ENCODE data around the gene AWAT2.

Gene AWAT2

GRCh38 chrX:69993494-69993893 is 56.2 kb downstream of the AWAT2 start:
- no peak overlapping the region for H3K4me3 ChIP-seq (ENCODE audit: low read depth, low read length)
- POLR2A ChIA-PET = no interaction called here
- CTCF ChIA-PET = interaction anchor here (0.9 to 1.2 kb wide), 2 partner anchors 37 to 569 kb away, joined by 4 read pairs; no protein-coding TSS in a partner anchor

GRCh38 chrX:69991685-69992084 is 58.1 kb downstream of the AWAT2 start:
- no peak overlapping the region for H3K4me3 ChIP-seq (ENCODE audit: low read depth, low read length)
- H3K36me3 ChIP-seq (ENCODE audit: control insufficient read depth in 2 of 2, insufficient read depth in 1 of 2, low read length in 2 of 2) = no peaks in the 10 kb centered on the region
- TF ChIP-seq SP7 (tag by site-specific recombination; IDR thresholded peaks at IDR 0.05) (no peak), ZNF311 (tag by site-specific recombination; IDR thresholded peaks at IDR 0.05; ENCODE audit: borderline replicate concordance) (no peak), GLI2 (tag by site-specific recombination; IDR thresholded peaks at IDR 0.05; ENCODE audit: borderline replicate concordance, low read depth) (no peak), ZNF426 (tag by site-specific recombination; IDR thresholded peaks at IDR 0.05) (no peak), HOXC10 (CRISPR knock-in tag; IDR thresholded peaks at IDR 0.05) (no peak), KLF9 (tag by site-specific recombination; IDR thresholded peaks at IDR 0.05; ENCODE audit: low read depth) (no peak), BCL11A (tag by site-specific recombination; IDR thresholded peaks at IDR 0.05; ENCODE audit: low read depth) (no peak), ZNF169 (tag by site-specific recombination; IDR thresholded peaks at IDR 0.05) (no peak), ZNF239 (tag by site-specific recombination; IDR thresholded peaks at IDR 0.05) (no peak), PRDM6 (tag by site-specific recombination; IDR thresholded peaks at IDR 0.05) (no peak), ZBTB20 (tag by site-specific recombination; IDR thresholded peaks at IDR 0.05) (no peak), ZBTB6 (tag by site-specific recombination; IDR thresholded peaks at IDR 0.05) (no peak), MZF1 (tag by site-specific recombination; IDR thresholded peaks at IDR 0.05; ENCODE audit: borderline replicate concordance) (no peak)
- ChIA-PET CTCF (interaction anchor here (0.7 to 0.9 kb wide), 2 partner anchors 42 to 439 kb away, joined by 3 read pairs; no protein-coding TSS in a partner anchor), POLR2A (no interaction called here)
- peaks cover 2% of the 10 kb centered on the region for H3K9me3 ChIP-seq (ENCODE audit: control insufficient read depth, insufficient read depth, low read depth, low read length)
- H3K27ac ChIP-seq (ENCODE audit: extremely low read depth, low read depth, low read length) = no peak overlapping the region
- no peaks in the 10 kb centered on the region for H3K4me1 ChIP-seq (ENCODE audit: control insufficient read depth, insufficient read depth, low read length)

More at GRCh38 chrX:69993494-69993893, 56.2 kb downstream of the AWAT2 start:
- no peaks in the 10 kb centered on the region for H3K4me1 ChIP-seq (ENCODE audit: control insufficient read depth, insufficient read depth, low read length)
- no peaks in the 10 kb centered on the region for H3K36me3 ChIP-seq (ENCODE audit: control insufficient read depth in 2 of 2, insufficient read depth in 1 of 2, low read length in 2 of 2)
- H3K27ac ChIP-seq (ENCODE audit: extremely low read depth, low read depth, low read length) = no peak overlapping the region
- H3K9me3 ChIP-seq (ENCODE audit: control insufficient read depth, insufficient read depth, low read depth, low read length) = no peaks in the 10 kb centered on the region
- no peak for TF ChIP-seq ZFP3 (tag by site-specific recombination; IDR thresholded peaks at IDR 0.05; ENCODE audit: low read depth)
- no peak for TF ChIP-seq EGR2 (tag by site-specific recombination; IDR thresholded peaks at IDR 0.05; ENCODE audit: low read depth)
- TF ChIP-seq KLF16 (tag by site-specific recombination; IDR thresholded peaks at IDR 0.05) = no peak
- no peak for TF ChIP-seq ZNF658 (tag by site-specific recombination; IDR thresholded peaks at IDR 0.05)
- no peak for TF ChIP-seq ZNF610 (tag by site-specific recombination; IDR thresholded peaks at IDR 0.05; ENCODE audit: borderline replicate concordance)

All from HEK293 (cell line).